Measurements from ENCODE around the gene RABGAP1L. TPM values are rescaled to one million over a fixed set of nuclear protein-coding genes. Genes with fewer than 3 reads are reported as not detected.
A peak's percentile ranks its signal among the peaks of the same experiment; 100 is the strongest.

The RABGAP1L gene
- total and polyA plus RNA-seq, 11 donors, result 18.6 to 195 (median 98.4) TPM

GRCh38 chr1:174768516-174768915 is 609.2 kb downstream of the RABGAP1L start:
- 48 to 61% (median 52%) methylated on average over 2 of the region's 2 CpGs for WGBS, 4 donors
- Histone ChIP-seq H3K36me3 (no peaks in the 10 kb centered on the region), H3K27ac (no peak overlapping the region), H3K4me3 (no peak overlapping the region), H3K27me3 (no peaks in the 10 kb centered on the region), H3K4me1 (no peaks in the 10 kb centered on the region), H3K9me3 (no peaks in the 10 kb centered on the region)
- no peak for ATAC-seq
- intact Hi-C loops (cut with DNase I), result loop anchor here in 6 of 10 donors (2.0 to 5.0 kb wide), 5 partner anchors 214 to 359 kb away; no protein-coding TSS in a partner anchor
- TF ChIP-seq POLR2A (IDR thresholded peaks at IDR 0.05), result no peak
- TF ChIP-seq CTCF (IDR thresholded peaks at IDR 0.05), result no peak
- DNase-seq, result no peak

GRCh38 chr1:174768949-174769348 is 609.6 kb downstream of the RABGAP1L start:
- DNase-seq, result no peak
- Histone ChIP-seq H3K36me3 (no peaks in the 10 kb centered on the region), H3K27me3 (no peaks in the 10 kb centered on the region), H3K27ac (no peak overlapping the region), H3K4me1 (no peaks in the 10 kb centered on the region), H3K9me3 (no peaks in the 10 kb centered on the region), H3K4me3 (no peak overlapping the region)
- intact Hi-C loops (cut with DNase I), result loop anchor here in 6 of 10 donors (2.0 to 5.0 kb wide), 5 partner anchors 213 to 358 kb away; no protein-coding TSS in a partner anchor
- TF ChIP-seq CTCF (IDR thresholded peaks at IDR 0.05) (no peak), POLR2A (IDR thresholded peaks at IDR 0.05) (no peak)
- 81 to 88% (median 86%) methylated on average over 2 of the region's 2 CpGs for whole genome bisulfite sequencing, 4 donors
- no peak for ATAC-seq

GRCh38 chr1:174769961-174770549 is 610.7 kb downstream of the RABGAP1L start:
- Histone ChIP-seq H3K36me3 (no peaks in the 10 kb centered on the region), H3K27me3 (no peaks in the 10 kb centered on the region), H3K27ac (no peak overlapping the region), H3K4me3 (no peak overlapping the region), H3K4me1 (no peaks in the 10 kb centered on the region), H3K9me3 (no peaks in the 10 kb centered on the region)
- peak; percentile 58 to 81 (median 72) for TF ChIP-seq CTCF (IDR thresholded peaks at IDR 0.05)
- TF ChIP-seq POLR2A (IDR thresholded peaks at IDR 0.05), result no peak
- ATAC-seq, result no peak
- intact Hi-C loops (cut with DNase I), result loop anchor here (2.0 to 10.0 kb wide), 8 partner anchors 207 to 357 kb away; partner anchors contain the start of gene CACYBP (in 2 of the 10)
- DNase-seq, result no peak

- no peak for DNase-seq
- Histone ChIP-seq H3K4me3 (no peak overlapping the region), H3K36me3 (no peaks in the 10 kb centered on the region), H3K4me1 (no peaks in the 10 kb centered on the region), H3K27me3 (no peaks in the 10 kb centered on the region), H3K9me3 (no peaks in the 10 kb centered on the region), H3K27ac (no peak overlapping the region)
- intact Hi-C loops (cut with DNase I), result loop anchor here in 1 of 10 donors (10.0 kb wide), 1 partner anchor 349 kb away; no protein-coding TSS in a partner anchor
- ATAC-seq, result no peak
- WGBS, 4 donors, result 82 to 87% (median 87%) methylated on average over 2 of the region's 2 CpGs
- TF ChIP-seq POLR2A (IDR thresholded peaks at IDR 0.05) (no peak), CTCF (IDR thresholded peaks at IDR 0.05) (no peak)
These were observed 616.3 kb downstream of the RABGAP1L start for GRCh38 chr1:174775621-174776020.
